Measurements from ENCODE around the gene SLC27A5. TPM values are rescaled to one million over a fixed set of nuclear protein-coding genes. Genes with fewer than 3 reads are reported as not detected.
"Not testable (repeated sequence)": the region's sequence is repeated elsewhere in the genome, so short reads cannot be mapped to it uniquely, and the experiment has no call there.

SLC27A5 gene
- total RNA-seq, 2 donors from 2014 or later: 6.6 to 20.7 TPM

DNA sequence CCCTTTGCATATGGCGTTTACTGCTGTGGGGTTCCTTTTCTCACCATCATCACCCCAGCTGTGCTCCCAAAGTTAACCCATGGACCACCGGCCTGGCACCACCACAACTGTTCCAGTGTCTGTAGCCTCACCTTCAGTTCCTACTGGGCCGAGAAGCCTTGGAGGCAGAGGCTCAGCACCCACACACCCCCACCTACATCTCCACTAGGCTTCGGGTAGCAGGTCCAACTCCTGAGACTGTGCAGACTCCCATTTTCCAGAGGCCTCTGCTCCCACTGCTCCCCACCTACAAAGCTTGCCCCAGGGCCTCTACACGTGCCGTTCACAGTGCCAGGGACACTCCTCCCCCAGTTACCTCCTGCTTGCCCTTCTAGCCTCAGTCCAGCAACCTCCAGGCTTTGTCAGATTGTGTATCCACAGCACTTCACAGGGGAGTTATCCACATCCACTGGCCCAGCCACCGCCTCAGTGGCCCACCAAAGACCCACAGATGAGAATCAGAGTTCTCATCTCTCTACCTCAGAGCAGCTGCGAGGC is 14.1 kb downstream of the SLC27A5 start:
- intact Hi-C loops (cut with DNase I): no loop called here
- no peak for TF ChIP-seq POLR2AphosphoS5 (IDR thresholded peaks at IDR 0.05)
- TF ChIP-seq, protein P1, sequence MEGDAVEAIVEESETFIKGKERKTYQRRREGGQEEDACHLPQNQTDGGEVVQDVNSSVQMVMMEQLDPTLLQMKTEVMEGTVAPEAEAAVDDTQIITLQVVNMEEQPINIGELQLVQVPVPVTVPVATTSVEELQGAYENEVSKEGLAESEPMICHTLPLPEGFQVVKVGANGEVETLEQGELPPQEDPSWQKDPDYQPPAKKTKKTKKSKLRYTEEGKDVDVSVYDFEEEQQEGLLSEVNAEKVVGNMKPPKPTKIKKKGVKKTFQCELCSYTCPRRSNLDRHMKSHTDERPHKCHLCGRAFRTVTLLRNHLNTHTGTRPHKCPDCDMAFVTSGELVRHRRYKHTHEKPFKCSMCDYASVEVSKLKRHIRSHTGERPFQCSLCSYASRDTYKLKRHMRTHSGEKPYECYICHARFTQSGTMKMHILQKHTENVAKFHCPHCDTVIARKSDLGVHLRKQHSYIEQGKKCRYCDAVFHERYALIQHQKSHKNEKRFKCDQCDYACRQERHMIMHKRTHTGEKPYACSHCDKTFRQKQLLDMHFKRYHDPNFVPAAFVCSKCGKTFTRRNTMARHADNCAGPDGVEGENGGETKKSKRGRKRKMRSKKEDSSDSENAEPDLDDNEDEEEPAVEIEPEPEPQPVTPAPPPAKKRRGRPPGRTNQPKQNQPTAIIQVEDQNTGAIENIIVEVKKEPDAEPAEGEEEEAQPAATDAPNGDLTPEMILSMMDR (IDR thresholded peaks at IDR 0.05): no peak
- no peak for TF ChIP-seq POLR2A (IDR thresholded peaks at IDR 0.05)
- H3K27ac ChIP-seq: no peak overlapping the region
- WGBS: 85% methylated on average over 8 of the region's 8 CpGs
- H3K27me3 ChIP-seq (replicated peaks; ENCODE audit: insufficient read depth): no peaks in the 10 kb centered on the region
- no peaks in the 10 kb centered on the region for H3K4me1 ChIP-seq (replicated peaks)
- no peak overlapping the region for H3K4me3 ChIP-seq
- DNase-seq (ENCODE audit: low spot score): no peak
- no peaks in the 10 kb centered on the region for H3K9me3 ChIP-seq
- H3K36me3 ChIP-seq: no peaks in the 10 kb centered on the region

DNA sequence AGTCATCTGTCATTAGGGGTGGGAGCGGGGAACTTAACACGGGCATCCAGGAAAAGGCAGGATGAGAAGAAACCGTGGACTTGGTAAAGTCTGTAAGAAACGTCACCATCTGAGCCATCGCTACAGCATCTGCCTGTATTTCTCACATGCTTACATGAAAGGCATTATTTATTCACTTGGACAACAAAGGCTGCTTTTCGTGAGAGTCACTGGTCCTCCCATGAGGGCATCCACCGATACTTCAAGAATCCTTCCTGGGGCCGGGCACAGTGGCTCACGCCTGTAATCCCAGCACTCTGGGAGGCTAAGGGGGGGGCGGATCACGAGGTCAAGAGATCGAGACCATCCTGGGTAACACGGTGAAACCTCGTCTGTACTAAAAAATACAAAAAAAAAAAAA is 19.5 kb downstream of the SLC27A5 start:
- Histone ChIP-seq H3K9me3 (no peaks in the 10 kb centered on the region), H3K27ac (no peak overlapping the region), H3K27me3 (replicated peaks; ENCODE audit: insufficient read depth) (no peaks in the 10 kb centered on the region), H3K4me1 (replicated peaks) (no peaks in the 10 kb centered on the region), H3K4me3 (no peak overlapping the region), H3K36me3 (no peaks in the 10 kb centered on the region)
- no peak for DNase-seq (ENCODE audit: low spot score)
- WGBS: 92% methylated on average over 14 of the region's 14 CpGs
- TF ChIP-seq, protein P1 (IDR thresholded peaks at IDR 0.05): no peak
- TF ChIP-seq POLR2AphosphoS5 (IDR thresholded peaks at IDR 0.05): no peak
- no peak for TF ChIP-seq POLR2A (IDR thresholded peaks at IDR 0.05)
- intact Hi-C loops (cut with DNase I): no loop called here

DNA sequence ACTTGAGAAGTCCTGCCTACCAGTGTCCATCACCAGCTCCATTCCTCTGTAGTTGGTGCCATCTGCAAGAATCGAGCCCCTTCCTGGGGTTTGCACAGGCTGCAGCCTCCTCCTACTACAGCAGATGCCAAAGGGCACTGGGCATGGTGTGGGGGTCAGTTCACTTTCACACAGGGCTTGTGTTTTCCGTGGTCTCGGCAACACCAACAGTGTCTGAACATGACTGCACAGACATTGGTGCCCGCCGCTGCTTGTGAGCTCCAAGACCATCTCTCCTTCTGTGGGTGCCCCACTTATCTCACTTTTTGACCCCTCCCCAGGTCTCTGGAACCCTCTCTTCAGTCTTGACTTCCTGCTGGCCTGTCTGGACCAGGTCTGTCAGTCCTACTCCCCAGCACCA is 20.4 kb downstream of the SLC27A5 start:
- no peaks in the 10 kb centered on the region for H3K36me3 ChIP-seq
- DNase-seq (ENCODE audit: low spot score): no peak
- no peak overlapping the region for H3K27ac ChIP-seq
- H3K9me3 ChIP-seq: no peaks in the 10 kb centered on the region
- WGBS: 83% methylated on average over 5 of the region's 5 CpGs
- H3K4me1 ChIP-seq (replicated peaks): no peaks in the 10 kb centered on the region
- TF ChIP-seq POLR2AphosphoS5 (IDR thresholded peaks at IDR 0.05) (no peak), POLR2A (IDR thresholded peaks at IDR 0.05) (no peak)
- TF ChIP-seq, protein P1 (IDR thresholded peaks at IDR 0.05): no peak
- intact Hi-C loops (cut with DNase I): no loop called here
- H3K4me3 ChIP-seq: no peak overlapping the region
- no peaks in the 10 kb centered on the region for H3K27me3 ChIP-seq (replicated peaks; ENCODE audit: insufficient read depth)

DNA sequence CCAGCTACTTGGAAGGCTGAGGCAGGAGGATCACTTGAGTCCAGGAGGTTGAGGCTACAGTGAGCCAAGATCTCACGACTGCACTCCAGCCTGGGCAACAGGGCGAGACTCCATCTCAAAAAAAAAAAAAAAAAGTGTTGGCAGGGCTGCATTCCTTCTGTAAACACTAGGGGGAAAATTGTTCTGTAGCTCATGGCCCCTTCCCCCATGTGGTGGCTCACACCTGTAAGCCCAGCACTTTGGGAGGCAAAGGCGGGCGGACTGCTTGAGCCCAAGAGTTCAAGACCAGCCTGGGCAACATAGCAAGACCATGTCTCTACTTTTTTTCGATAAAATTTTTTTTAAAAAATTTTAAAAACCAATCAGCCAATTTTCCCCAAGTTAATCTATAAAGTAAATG is 27.4 kb downstream of the SLC27A5 start:
- H3K36me3 ChIP-seq; H3K27ac ChIP-seq; H3K27me3 ChIP-seq (replicated peaks; ENCODE audit: insufficient read depth); H3K9me3 ChIP-seq; DNase-seq (ENCODE audit: low spot score); H3K4me1 ChIP-seq (replicated peaks); intact Hi-C loops (cut with DNase I); H3K4me3 ChIP-seq: not testable (repeated sequence)
- 91% methylated on average over 5 of the region's 5 CpGs for WGBS

DNA sequence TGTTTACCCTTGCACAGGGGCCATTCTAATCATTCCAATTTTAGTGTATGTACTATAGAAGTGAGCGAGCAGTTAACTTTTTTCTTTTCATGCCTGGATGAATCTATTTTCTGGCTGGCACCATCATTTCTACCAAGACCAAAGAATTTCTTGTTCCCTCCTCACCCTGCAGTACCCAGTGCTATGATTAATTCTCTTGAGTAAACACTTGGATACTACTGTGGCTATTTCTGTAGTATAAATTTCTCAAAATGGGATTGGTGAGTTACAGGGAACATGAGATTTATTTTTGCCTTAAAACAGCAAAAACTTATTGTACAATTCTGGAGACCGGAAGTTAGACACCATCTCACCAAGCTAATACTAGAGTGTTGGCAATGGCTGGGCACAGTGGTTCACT is 28.0 kb downstream of the SLC27A5 start:
- 82% methylated on average over 2 of the region's 2 CpGs for WGBS
- Histone ChIP-seq H3K4me3 (no peak overlapping the region), H3K9me3 (no peaks in the 10 kb centered on the region), H3K4me1 (replicated peaks) (no peaks in the 10 kb centered on the region), H3K36me3 (no peaks in the 10 kb centered on the region), H3K27ac (no peak overlapping the region), H3K27me3 (replicated peaks; ENCODE audit: insufficient read depth) (no peaks in the 10 kb centered on the region)
- DNase-seq (ENCODE audit: low spot score): no peak
- TF ChIP-seq POLR2A (IDR thresholded peaks at IDR 0.05) (no peak), POLR2AphosphoS5 (IDR thresholded peaks at IDR 0.05) (no peak)
- TF ChIP-seq, protein P1 (IDR thresholded peaks at IDR 0.05): no peak
- intact Hi-C loops (cut with DNase I): no loop called here

Data from prostate gland (tissue), 2 donors.